Mammary microvascular endothelial cell (primary cell): ENCODE data around the gene NIPSNAP2. TPM values are rescaled to one million over a fixed set of nuclear protein-coding genes. Genes with fewer than 3 reads are reported as not detected.

ENCODE experiments used
- total RNA-seq: library from RNA; depleted of rRNA; stranded (reverse); fragments of >200 nt; gene quantifications from 2 replicates; pipeline ENCODE4 v1.2.3, GENCODE V29; 2015

Gene NIPSNAP2
- 39.9 and 53.1 TPM in 2 replicates for total RNA-seq

GRCh38 chr7:55964261-55965099 is at the start of gene NIPSNAP2:
Gene NIPSNAP2, plus strand, starts transcription at chr7:55964585. Its CDS starts 25 bp downstream, at chr7:55964610.

GRCh38 chr7:55951637-55952351 is 12.6 kb upstream of the NIPSNAP2 start, which contains the start of gene MRPS17:
Gene MRPS17, plus strand, starts transcription at chr7:55951877. Its CDS starts 1,319 bp downstream, at chr7:55953196.

Other genes starting within 250 kb of the NIPSNAP2 start
- not detected in 2 replicates for gene SEPTIN14, start 101.8 kb upstream of the NIPSNAP2 start, total RNA-seq
- 1.1 and 1.3 TPM in 2 replicates for gene ZNF713, start 77.1 kb upstream of the NIPSNAP2 start, total RNA-seq
- gene MRPS17, start 12.7 kb upstream of the NIPSNAP2 start, total RNA-seq, result 12.3 and 16.2 TPM in 2 replicates
- 35.8 and 46.7 TPM in 2 replicates for gene PSPH, start 86.9 kb downstream of the NIPSNAP2 start, total RNA-seq
- gene CCT6A, start 87.2 kb downstream of the NIPSNAP2 start, total RNA-seq, result 161 and 180 TPM in 2 replicates
- 121 and 134 TPM in 2 replicates for gene SUMF2, start 99.7 kb downstream of the NIPSNAP2 start, total RNA-seq
- gene PHKG1, start 128.4 kb downstream of the NIPSNAP2 start, total RNA-seq, result not detected in 2 replicates
- 591 and 593 TPM in 2 replicates for gene CHCHD2, start 141.9 kb downstream of the NIPSNAP2 start, total RNA-seq
- gene NUPR2, start 151.8 kb downstream of the NIPSNAP2 start, total RNA-seq, result not detected in 2 replicates